Measurements from ENCODE around the gene MGAT4A. TPM values are rescaled to one million over a fixed set of nuclear protein-coding genes. Genes with fewer than 3 reads are reported as not detected.

The MGAT4A gene
- total RNA-seq, 4 donors from 2014 or later: 6.4 to 13.8 (median 11.7) TPM

- WGBS: 91% methylated on average over 3 of the region's 3 CpGs
- TF ChIP-seq EP300 (IDR thresholded peaks at IDR 0.05) (no peak), POLR2AphosphoS5 (IDR thresholded peaks at IDR 0.05) (no peak), POLR2A (IDR thresholded peaks at IDR 0.05) (no peak)
- TF ChIP-seq, protein P1, sequence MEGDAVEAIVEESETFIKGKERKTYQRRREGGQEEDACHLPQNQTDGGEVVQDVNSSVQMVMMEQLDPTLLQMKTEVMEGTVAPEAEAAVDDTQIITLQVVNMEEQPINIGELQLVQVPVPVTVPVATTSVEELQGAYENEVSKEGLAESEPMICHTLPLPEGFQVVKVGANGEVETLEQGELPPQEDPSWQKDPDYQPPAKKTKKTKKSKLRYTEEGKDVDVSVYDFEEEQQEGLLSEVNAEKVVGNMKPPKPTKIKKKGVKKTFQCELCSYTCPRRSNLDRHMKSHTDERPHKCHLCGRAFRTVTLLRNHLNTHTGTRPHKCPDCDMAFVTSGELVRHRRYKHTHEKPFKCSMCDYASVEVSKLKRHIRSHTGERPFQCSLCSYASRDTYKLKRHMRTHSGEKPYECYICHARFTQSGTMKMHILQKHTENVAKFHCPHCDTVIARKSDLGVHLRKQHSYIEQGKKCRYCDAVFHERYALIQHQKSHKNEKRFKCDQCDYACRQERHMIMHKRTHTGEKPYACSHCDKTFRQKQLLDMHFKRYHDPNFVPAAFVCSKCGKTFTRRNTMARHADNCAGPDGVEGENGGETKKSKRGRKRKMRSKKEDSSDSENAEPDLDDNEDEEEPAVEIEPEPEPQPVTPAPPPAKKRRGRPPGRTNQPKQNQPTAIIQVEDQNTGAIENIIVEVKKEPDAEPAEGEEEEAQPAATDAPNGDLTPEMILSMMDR (IDR thresholded peaks at IDR 0.05): no peak
- no peak for DNase-seq (ENCODE audit: low spot score in 2 of 2)
- Histone ChIP-seq H3K27me3 (no peaks in the 10 kb centered on the region), H3K27ac (no peak overlapping the region), H3K4me1 (no peaks in the 10 kb centered on the region), H3K36me3 (no peaks in the 10 kb centered on the region), H3K9me3 (no peaks in the 10 kb centered on the region), H3K4me3 (no peak overlapping the region)
Observed at GRCh38 chr2:98654699-98655495, 76.0 kb downstream of the MGAT4A start.

GRCh38 chr2:98650998-98651397 lies 79.9 kb downstream of the MGAT4A start:
- no peak overlapping the region for H3K27ac ChIP-seq
- TF ChIP-seq, protein P1 (IDR thresholded peaks at IDR 0.05): no peak
- TF ChIP-seq POLR2AphosphoS5 (IDR thresholded peaks at IDR 0.05): no peak
- TF ChIP-seq POLR2A (IDR thresholded peaks at IDR 0.05): no peak
- no peaks in the 10 kb centered on the region for H3K4me1 ChIP-seq
- peaks cover 11% of the 10 kb centered on the region for H3K36me3 ChIP-seq
- no peak for DNase-seq (ENCODE audit: low spot score in 2 of 2)
- H3K4me3 ChIP-seq: no peak overlapping the region
- H3K27me3 ChIP-seq: no peaks in the 10 kb centered on the region
- no peaks in the 10 kb centered on the region for H3K9me3 ChIP-seq
- 97% methylated on average over 1 of the region's 1 CpG for WGBS

- no peak for DNase-seq (ENCODE audit: low spot score in 2 of 2)
- Histone ChIP-seq H3K27me3 (no peaks in the 10 kb centered on the region), H3K9me3 (no peaks in the 10 kb centered on the region), H3K36me3 (peaks cover 11% of the 10 kb centered on the region), H3K4me3 (no peak overlapping the region), H3K27ac (no peak overlapping the region), H3K4me1 (no peaks in the 10 kb centered on the region)
- 100% methylated on average over 1 of the region's 1 CpG for WGBS
- TF ChIP-seq EP300 (IDR thresholded peaks at IDR 0.05): no peak
- no peak for TF ChIP-seq POLR2A (IDR thresholded peaks at IDR 0.05)
- TF ChIP-seq, protein P1 (IDR thresholded peaks at IDR 0.05): no peak
- no peak for TF ChIP-seq POLR2AphosphoS5 (IDR thresholded peaks at IDR 0.05)
Observed at GRCh38 chr2:98649992-98650375, 80.9 kb downstream of the MGAT4A start.

GRCh38 chr2:98649135-98649991 lies 81.6 kb downstream of the MGAT4A start:
- H3K4me1 ChIP-seq: no peaks in the 10 kb centered on the region
- H3K36me3 ChIP-seq: peaks cover 11% of the 10 kb centered on the region
- DNase-seq (ENCODE audit: low spot score in 2 of 2): peak in 1 of 2 donors; percentile 86
- no peaks in the 10 kb centered on the region for H3K9me3 ChIP-seq
- TF ChIP-seq, protein P1 (IDR thresholded peaks at IDR 0.05): peak; percentile 98
- TF ChIP-seq EP300 (IDR thresholded peaks at IDR 0.05): no peak
- 24% methylated on average over 4 of the region's 4 CpGs for WGBS
- H3K27me3 ChIP-seq: no peaks in the 10 kb centered on the region
- no peak overlapping the region for H3K4me3 ChIP-seq
- no peak overlapping the region for H3K27ac ChIP-seq

- 87% methylated on average over 4 of the region's 4 CpGs for WGBS
- Histone ChIP-seq H3K27ac (no peak overlapping the region), H3K27me3 (no peaks in the 10 kb centered on the region), H3K9me3 (no peaks in the 10 kb centered on the region), H3K36me3 (peaks cover 11% of the 10 kb centered on the region), H3K4me1 (no peaks in the 10 kb centered on the region), H3K4me3 (no peak overlapping the region)
- no peak for DNase-seq (ENCODE audit: low spot score in 2 of 2)
- TF ChIP-seq POLR2A (IDR thresholded peaks at IDR 0.05): no peak
- no peak for TF ChIP-seq EP300 (IDR thresholded peaks at IDR 0.05)
- TF ChIP-seq POLR2AphosphoS5 (IDR thresholded peaks at IDR 0.05): no peak
- TF ChIP-seq, protein P1 (IDR thresholded peaks at IDR 0.05): no peak
Observed at GRCh38 chr2:98648451-98648850, 82.5 kb downstream of the MGAT4A start.

All from suprapubic skin (tissue), 4 donors.